Measurements from ENCODE around the gene CRB2.

Gene CRB2

DNA sequence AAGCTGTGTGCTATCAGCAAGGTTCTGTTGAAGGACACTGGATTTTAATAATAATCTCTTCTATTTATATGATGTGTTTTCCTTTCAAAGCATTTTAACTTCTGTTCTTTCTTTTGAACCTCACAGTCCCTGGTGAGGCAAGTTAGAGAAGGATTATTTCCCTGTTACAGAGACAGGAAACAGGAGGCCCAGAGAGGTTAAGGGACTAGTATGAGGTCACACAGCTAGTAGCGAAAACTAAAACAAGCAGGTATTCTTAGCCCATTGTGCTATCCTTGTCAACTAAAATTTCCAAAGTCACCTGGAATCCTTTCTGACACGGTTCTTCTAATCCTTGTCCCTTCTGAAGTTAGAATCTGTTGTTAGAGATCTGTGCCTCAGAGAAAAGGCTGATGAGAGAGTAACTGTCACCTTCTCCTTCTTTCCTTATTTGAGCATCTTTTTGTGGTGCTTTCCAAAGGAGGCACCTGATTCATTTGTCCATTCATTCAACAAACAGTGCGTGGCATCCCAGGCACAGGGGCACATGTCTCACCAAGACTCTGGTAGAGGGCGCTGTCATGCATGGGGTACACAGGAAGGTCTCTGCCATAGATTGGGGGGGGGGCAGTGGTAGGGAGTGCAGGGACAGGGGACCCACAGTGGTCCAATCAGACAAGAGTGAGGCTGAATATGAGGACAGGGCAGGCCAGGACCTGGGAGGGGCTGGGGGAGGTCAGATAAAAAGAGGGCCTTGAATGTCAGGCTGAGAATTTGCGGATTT is 61.5 kb downstream of the CRB2 start:
- H3K4me3 ChIP-seq (ENCODE audit: control insufficient read depth, low read depth, low read length), result no peak overlapping the region
- TF ChIP-seq, protein P1, sequence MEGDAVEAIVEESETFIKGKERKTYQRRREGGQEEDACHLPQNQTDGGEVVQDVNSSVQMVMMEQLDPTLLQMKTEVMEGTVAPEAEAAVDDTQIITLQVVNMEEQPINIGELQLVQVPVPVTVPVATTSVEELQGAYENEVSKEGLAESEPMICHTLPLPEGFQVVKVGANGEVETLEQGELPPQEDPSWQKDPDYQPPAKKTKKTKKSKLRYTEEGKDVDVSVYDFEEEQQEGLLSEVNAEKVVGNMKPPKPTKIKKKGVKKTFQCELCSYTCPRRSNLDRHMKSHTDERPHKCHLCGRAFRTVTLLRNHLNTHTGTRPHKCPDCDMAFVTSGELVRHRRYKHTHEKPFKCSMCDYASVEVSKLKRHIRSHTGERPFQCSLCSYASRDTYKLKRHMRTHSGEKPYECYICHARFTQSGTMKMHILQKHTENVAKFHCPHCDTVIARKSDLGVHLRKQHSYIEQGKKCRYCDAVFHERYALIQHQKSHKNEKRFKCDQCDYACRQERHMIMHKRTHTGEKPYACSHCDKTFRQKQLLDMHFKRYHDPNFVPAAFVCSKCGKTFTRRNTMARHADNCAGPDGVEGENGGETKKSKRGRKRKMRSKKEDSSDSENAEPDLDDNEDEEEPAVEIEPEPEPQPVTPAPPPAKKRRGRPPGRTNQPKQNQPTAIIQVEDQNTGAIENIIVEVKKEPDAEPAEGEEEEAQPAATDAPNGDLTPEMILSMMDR (conservative IDR thresholded peaks at IDR 0.05; ENCODE audit: control insufficient read depth, insufficient read depth, low read depth, low read length), result no peak
- no peak for DNase-seq (ENCODE audit: low read depth)

DNA sequence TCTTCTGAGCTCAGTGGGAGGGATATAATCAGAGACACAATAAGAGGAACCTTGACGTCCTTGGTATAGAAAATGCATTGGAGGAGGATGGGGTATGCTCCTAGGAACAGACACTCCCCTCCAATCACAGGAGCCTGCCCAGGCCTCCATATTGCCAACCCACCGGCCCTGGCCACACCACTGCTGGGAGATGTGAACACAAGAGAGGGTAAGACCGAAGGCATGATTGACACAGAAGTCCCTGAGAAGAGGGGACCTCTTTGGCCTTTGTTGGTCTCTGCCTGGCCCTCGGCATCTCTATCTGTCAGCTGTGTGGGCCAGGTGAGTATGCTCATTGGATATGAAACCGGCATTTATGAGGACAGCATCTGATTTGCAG is 62.0 kb downstream of the CRB2 start:
- no peak overlapping the region for H3K4me3 ChIP-seq (ENCODE audit: control insufficient read depth, low read depth, low read length)
- TF ChIP-seq, protein P1 (conservative IDR thresholded peaks at IDR 0.05; ENCODE audit: control insufficient read depth, insufficient read depth, low read depth, low read length), result no peak
- DNase-seq (ENCODE audit: low read depth), result no peak

DNA sequence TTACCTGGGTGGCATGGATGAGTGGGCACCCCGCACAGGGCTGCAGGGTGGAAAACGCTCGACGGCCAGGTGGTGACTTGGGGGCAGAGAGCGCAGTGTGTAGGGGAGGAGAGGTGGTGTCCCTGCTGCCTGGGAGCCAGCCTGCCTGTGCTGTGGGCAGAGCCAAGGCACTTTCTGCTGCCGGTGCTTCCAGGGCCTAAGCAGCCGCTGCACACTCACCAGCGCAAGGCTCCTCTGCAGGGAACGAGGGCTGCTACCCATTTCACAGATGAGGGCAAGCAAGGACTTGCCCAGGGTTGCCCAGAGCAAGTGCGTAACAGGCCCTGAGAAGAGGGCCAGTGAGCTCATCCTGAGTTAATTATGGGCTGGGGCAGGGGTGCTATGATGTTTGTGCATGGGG is 62.5 kb downstream of the CRB2 start:
- DNase-seq (ENCODE audit: low read depth), result no peak
- no peak overlapping the region for H3K4me3 ChIP-seq (ENCODE audit: control insufficient read depth, low read depth, low read length)
- TF ChIP-seq, protein P1 (conservative IDR thresholded peaks at IDR 0.05; ENCODE audit: control insufficient read depth, insufficient read depth, low read depth, low read length), result no peak

DNA sequence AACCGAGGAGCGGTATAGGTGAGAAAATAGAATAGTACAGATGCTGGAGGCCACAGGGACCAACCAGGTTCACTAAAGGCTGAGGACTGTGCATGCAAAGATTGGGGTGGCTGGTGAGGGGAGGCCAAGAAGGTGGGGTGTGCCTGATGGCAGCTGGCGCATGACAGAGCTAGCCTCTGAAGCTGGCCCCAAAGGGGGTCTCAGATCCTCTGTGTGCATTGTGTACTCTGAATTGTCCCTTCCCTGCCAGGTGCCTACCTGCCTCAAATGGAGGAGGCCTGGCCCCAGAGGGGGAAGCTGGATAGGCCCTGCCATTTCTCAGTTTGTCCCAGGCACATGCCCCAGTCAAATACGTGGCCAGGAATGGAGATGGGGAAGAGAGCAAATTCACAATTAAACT is 63.1 kb downstream of the CRB2 start:
- H3K4me3 ChIP-seq (ENCODE audit: control insufficient read depth, low read depth, low read length), result no peak overlapping the region
- TF ChIP-seq, protein P1 (conservative IDR thresholded peaks at IDR 0.05; ENCODE audit: control insufficient read depth, insufficient read depth, low read depth, low read length), result no peak
- no peak for DNase-seq (ENCODE audit: low read depth)

DNA sequence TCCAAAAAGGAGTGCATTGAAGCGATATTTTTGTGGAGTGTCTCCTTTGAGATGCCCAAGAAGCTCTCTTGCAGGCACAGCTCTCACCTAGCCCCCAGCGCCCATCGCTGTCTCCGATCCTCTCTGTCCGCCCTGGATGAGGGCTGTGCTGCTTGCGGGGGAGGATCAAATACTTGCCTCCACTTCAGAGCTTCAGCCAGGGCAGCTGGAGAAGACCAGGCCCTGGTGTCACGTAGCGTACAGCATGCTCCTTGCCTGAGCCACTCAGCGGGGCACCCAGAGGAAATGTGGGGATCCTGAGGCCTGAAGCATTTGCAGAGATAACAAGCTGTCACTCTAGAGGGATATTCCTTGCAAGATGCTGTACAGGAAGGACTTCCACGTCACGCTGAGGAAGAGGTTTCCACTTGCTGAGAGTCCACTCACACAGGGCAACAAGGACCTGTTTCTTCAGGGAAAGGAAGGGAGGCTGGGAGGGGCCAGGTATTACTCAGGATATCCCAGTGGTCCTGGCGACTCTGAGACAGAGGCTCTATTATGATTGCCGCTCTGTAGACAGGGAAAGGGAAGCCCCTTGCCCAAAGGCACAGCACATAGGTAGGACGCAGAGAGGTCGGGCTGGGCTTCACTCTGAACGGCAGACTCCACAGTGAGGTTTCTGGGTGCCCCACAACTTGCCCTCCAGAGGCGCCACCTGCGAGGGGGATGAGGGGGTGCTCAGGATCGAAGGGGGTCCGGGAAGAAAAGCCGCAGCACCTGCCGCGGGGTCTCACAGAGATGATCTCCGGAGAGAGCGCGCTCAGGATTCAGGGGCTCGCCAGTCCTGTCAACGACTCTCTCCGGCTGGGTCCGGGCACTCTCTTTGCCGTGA is 64.0 kb downstream of the CRB2 start:
- no peak overlapping the region for H3K4me3 ChIP-seq (ENCODE audit: control insufficient read depth, low read depth, low read length)
- TF ChIP-seq, protein P1 (conservative IDR thresholded peaks at IDR 0.05; ENCODE audit: control insufficient read depth, insufficient read depth, low read depth, low read length), result no peak
- no peak for DNase-seq (ENCODE audit: low read depth)

DNA sequence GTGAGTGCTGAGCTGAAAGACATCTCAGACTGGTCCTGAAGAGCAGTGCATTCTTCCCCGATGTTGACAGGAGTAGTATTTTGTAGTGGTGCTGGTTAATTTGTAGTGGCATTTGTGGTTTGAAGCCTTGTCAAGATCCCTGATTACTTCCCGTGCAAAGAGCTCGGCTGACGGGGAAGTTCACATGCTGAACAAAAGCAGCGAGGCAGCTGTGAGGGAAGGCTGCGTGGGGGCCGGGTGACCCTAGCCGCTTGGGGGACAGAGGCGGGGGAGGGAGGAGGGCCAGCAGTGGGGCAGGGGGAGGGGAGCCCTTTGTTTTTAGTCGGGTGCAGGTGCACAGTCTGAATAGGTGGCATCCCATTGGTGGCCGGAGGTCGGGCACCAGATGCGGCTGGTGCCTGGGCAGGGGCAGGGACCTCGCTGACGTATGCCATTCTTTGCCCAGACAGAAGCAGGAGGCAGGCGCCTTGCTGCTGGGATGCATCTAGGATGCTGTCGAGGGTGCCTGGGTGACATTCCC is 64.7 kb downstream of the CRB2 start:
- TF ChIP-seq, protein P1 (conservative IDR thresholded peaks at IDR 0.05; ENCODE audit: control insufficient read depth, insufficient read depth, low read depth, low read length), result no peak
- no peak for DNase-seq (ENCODE audit: low read depth)
- no peak overlapping the region for H3K4me3 ChIP-seq (ENCODE audit: control insufficient read depth, low read depth, low read length)

Measured in fibroblast of mammary gland (primary cell).